Measurements from ENCODE around the gene PRKCZ. TPM values are rescaled to one million over a fixed set of nuclear protein-coding genes. Genes with fewer than 3 reads are reported as not detected.

PRKCZ gene
- total and polyA plus RNA-seq, 9 of the 15 experiments (the other 6 are each of a cell fraction or from before 2014, with no cell fraction given) = 0.07 to 3.1 (median 1.3) TPM

- TF ChIP-seq ZNF407 (IDR thresholded peaks at IDR 0.05; ENCODE audit: low read depth) (no peak), AFF1 (IDR thresholded peaks at IDR 0.05; ENCODE audit: low read depth in 1 of 2, partially characterized antibody in 2 of 2) (peak in 1 of 2 experiments; percentile 63), HINFP (tag; conservative IDR thresholded peaks at IDR 0.05; ENCODE audit: low read depth) (peak; percentile 76; the same call in 1 of the 2 replicates), RFX1 (IDR thresholded peaks at IDR 0.05) (no peak; the same call in 1 of the 2 replicates), USF1 (CRISPR knock-in tag; IDR thresholded peaks at IDR 0.05) (peak; percentile 72), JUN (IDR thresholded peaks at IDR 0.05; ENCODE audit: borderline replicate concordance, low read depth, low read length) (peak; percentile 100), JUN (CRISPR knock-in tag; IDR thresholded peaks at IDR 0.05; ENCODE audit: borderline replicate concordance) (peak; percentile 99), HMGXB4 (CRISPR knock-in tag; IDR thresholded peaks at IDR 0.05) (no peak)
Observed at GRCh38 chr1:2180297-2181245, 130.4 kb downstream of the PRKCZ start (continued).
